Ovary (tissue), 9 donors: ENCODE measurements around the gene COX6A2. TPM values are rescaled to one million over a fixed set of nuclear protein-coding genes. Genes with fewer than 3 reads are reported as not detected.

Experiments used
- DNase-seq, 5 donors: peaks; one replicate each; pipeline ENCODE4 v3.0.0-alpha.2; 2019 to 2020
- H3K27ac ChIP-seq, 2 donors: fragments of 200-600 bp; one replicate each; pipeline versions ENCODE4 v1.5.1 to v1.8.0; 2019 to 2022
- H3K27me3 ChIP-seq: fragments of 200-600 bp; one replicate; pipeline ENCODE4 v1.8.0; 2022
- H3K36me3 ChIP-seq: fragments of 200-600 bp; sonication (generic); one replicate; pipeline ENCODE4 v1.5.1; 2019
- H3K4me1 ChIP-seq: one replicate; pipeline ENCODE4 v1.8.1; 2013; ENCODE audit warnings: mild to moderate bottlenecking, moderate library complexity; ENCODE audit not compliant: insufficient read depth
- H3K4me3 ChIP-seq: fragments of 200-600 bp; sonication (generic); one replicate; pipeline ENCODE4 v1.5.1; 2017
- H3K9me3 ChIP-seq, 2 donors: fragments of 200-600 bp in 1 of 2; sonication (generic) in 1 of 2; one replicate each; pipeline versions ENCODE4 v1.5.1 to v1.8.1; 2013 to 2019; ENCODE audit warnings: mild to moderate bottlenecking in 1 of 2, moderate library complexity in 1 of 2
- CTCF ChIP-seq, 3 donors: fragments of 450-650 bp in 2 of 3; fragments of 200-600 bp in 1 of 3; IDR thresholded peaks; one replicate each; pipeline versions ENCODE4 v1.5.1 to v1.8.0; 2016 to 2022; ENCODE audit warnings: antibody characterized with exemption in 3 of 3, mild to moderate bottlenecking in 1 of 3
- EP300 ChIP-seq: sonication (generic); formaldehyde crosslinking; IDR thresholded peaks from one replicate; pipeline ENCODE4 v1.6.1; 2017; ENCODE audit warnings: antibody characterized with exemption
- POLR2A ChIP-seq: fragments of 450-650 bp; IDR thresholded peaks from one replicate; pipeline ENCODE4 v1.6.1; 2017; ENCODE audit warnings: antibody characterized with exemption, mild to moderate bottlenecking, moderate library complexity
- WGBS, 3 donors: extraction: QIAGEN DNeasy Blood & Tissue Kit in 1 of 3; methylation state at CpG; one replicate each; pipeline versions ENCODE4 v1.1.5 to v1.1.7; 2013 to 2017; 5-methylcytosine and 5-hydroxymethylcytosine counted together
- intact Hi-C, 4 donors: fragments of 100-400 bp; cut with DNase I; formaldehyde crosslinking; loops; one replicate each; pipeline versions ENCODE4 v1.11.0 to v1.15.1; 2022 to 2023
- polyA plus RNA-seq, 2 donors: library from polyadenylated mRNA; stranded (reverse); fragments of 200-250 nt in 1 of 2; fragments of 350-450 nt in 1 of 2; fragmentation: Illumina TruSeq in 1 of 2; extraction: RNeasy Lipid Tissue Mini Kit (QIAGEN cat#74804) in 1 of 2; gene quantifications; one replicate each; pipeline ENCODE4 v1.2.3, GENCODE V29; 2013 to 2014
- total RNA-seq, 7 donors: library from RNA; depleted of rRNA in 2 of 7; stranded (reverse); fragments of >200 nt in 2 of 7; fragmentation: NEBNext Ultra II Directional in 3 of 7; extraction: Animal tissue kit (Norgen Biotek cat#: 25700) in 3 of 7; gene quantifications; one replicate each; pipeline versions ENCODE4 v1.1.0 to v1.2.4, GENCODE V29; 2016 to 2023
- donor health status: DM: no; HTN: no; CAD: no; lungs with moderate emphysema.
- donor health status: DM: no; HTN: no; CAD: no.
- donor health status: Bipolar disorder and iron deficiency.
- donor health status: DM: yes; HTN: yes; CAD: no.
- donor health status: DM: no; HTN: no; CAD: no.
- donor health status: DM: yes; HTN: yes; CAD: no.

The COX6A2 gene
- total and polyA plus RNA-seq, 9 donors: 1.2 TPM; not detected in 8

- H3K27me3 ChIP-seq: no peaks in the 10 kb centered on the region
- no peak overlapping the region for H3K27ac ChIP-seq
- WGBS, 3 donors: 55 to 61% (median 60%) methylated on average over 9 of the region's 9 CpGs
- no peak for DNase-seq
- no peak overlapping the region for H3K4me3 ChIP-seq
- no peak for TF ChIP-seq CTCF (IDR thresholded peaks at IDR 0.05)
- TF ChIP-seq EP300: no peak
- no peak for TF ChIP-seq POLR2A
- no peaks in the 10 kb centered on the region for H3K36me3 ChIP-seq
- no peaks in the 10 kb centered on the region for H3K4me1 ChIP-seq
- H3K9me3 ChIP-seq: no peaks in the 10 kb centered on the region
- intact Hi-C loops: no loop called here
Observed at GRCh38 chr16:31404353-31405064, 23.7 kb downstream of the COX6A2 start.

- 68 to 77% (median 69%) methylated on average over 21 of the region's 21 CpGs for WGBS, 3 donors
- no peak overlapping the region for H3K4me3 ChIP-seq
- no peak overlapping the region for H3K27ac ChIP-seq
- no peaks in the 10 kb centered on the region for H3K36me3 ChIP-seq
- intact Hi-C loops: no loop called here
- TF ChIP-seq EP300: no peak
- no peaks in the 10 kb centered on the region for H3K4me1 ChIP-seq
- no peaks in the 10 kb centered on the region for H3K27me3 ChIP-seq
- DNase-seq: no peak
- H3K9me3 ChIP-seq: no peaks in the 10 kb centered on the region
Observed at GRCh38 chr16:31403590-31404352, 24.4 kb downstream of the COX6A2 start.

- Histone ChIP-seq H3K27me3 (no peaks in the 10 kb centered on the region), H3K9me3 (no peaks in the 10 kb centered on the region), H3K4me1 (no peaks in the 10 kb centered on the region), H3K36me3 (no peaks in the 10 kb centered on the region), H3K4me3 (no peak overlapping the region), H3K27ac (no peak overlapping the region)
- no peak for DNase-seq
- WGBS, 3 donors: 77 to 89% (median 83%) methylated on average over 1 of the region's 1 CpG
- TF ChIP-seq POLR2A (no peak), CTCF (IDR thresholded peaks at IDR 0.05) (no peak), EP300 (no peak)
- intact Hi-C loops: no loop called here
Observed at GRCh38 chr16:31402687-31403086, 25.5 kb downstream of the COX6A2 start.

- WGBS, 3 donors: 73 to 79% (median 77%) methylated on average over 11 of the region's 11 CpGs
- TF ChIP-seq POLR2A (no peak), EP300 (no peak), CTCF (IDR thresholded peaks at IDR 0.05) (no peak)
- H3K27me3 ChIP-seq: no peaks in the 10 kb centered on the region
- intact Hi-C loops: no loop called here
- no peak for DNase-seq
- H3K4me3 ChIP-seq: no peak overlapping the region
- H3K9me3 ChIP-seq: no peaks in the 10 kb centered on the region
- no peaks in the 10 kb centered on the region for H3K4me1 ChIP-seq
- H3K36me3 ChIP-seq: no peaks in the 10 kb centered on the region
- H3K27ac ChIP-seq: no peak overlapping the region
Observed at GRCh38 chr16:31401436-31401835, 26.7 kb downstream of the COX6A2 start.

GRCh38 chr16:31400191-31400590 is 28.0 kb downstream of the COX6A2 start:
- H3K4me1 ChIP-seq: no peaks in the 10 kb centered on the region
- H3K27ac ChIP-seq: no peak overlapping the region
- WGBS, 3 donors: 65 to 86% (median 78%) methylated on average over 2 of the region's 2 CpGs
- DNase-seq: no peak
- no peaks in the 10 kb centered on the region for H3K9me3 ChIP-seq
- no peaks in the 10 kb centered on the region for H3K36me3 ChIP-seq
- no peak overlapping the region for H3K4me3 ChIP-seq
- intact Hi-C loops: no loop called here
- H3K27me3 ChIP-seq: no peaks in the 10 kb centered on the region
- TF ChIP-seq CTCF (IDR thresholded peaks at IDR 0.05) (no peak), POLR2A (no peak), EP300 (no peak)
